H1 (cell line): Measurements from ENCODE around the gene LRRC55. TPM values are rescaled to one million over a fixed set of nuclear protein-coding genes. Genes with fewer than 3 reads are reported as not detected.

Experiments used
- CTCF ChIA-PET: fragments of 300-600 bp; sonication (Branson Sonifier 250); formaldehyde crosslinking; loops from one replicate; lab custom pipeline; 2021; ENCODE audit not compliant: partially characterized antibody; lab: Charles Lee
- POLR2A ChIA-PET: fragments of 300-600 bp; sonication (Branson Sonifier 250); formaldehyde crosslinking; loops from one replicate; lab custom pipeline; 2021; ENCODE audit warnings: inconsistent platforms; ENCODE audit not compliant: partially characterized antibody; lab: Charles Lee
- DNase-seq, 2 experiments: peaks; one replicate each; pipeline versions ENCODE4 v3.0.0 to v3.0.0-alpha.2; 2010 to 2022; ENCODE audit warnings: low spot score in 2 of 2, low read depth in 1 of 2, mixed read lengths in 1 of 2
- FAIRE-seq: peaks from 2 replicates; lab custom pipeline; 2011; peaks lifted over from hg19 to GRCh38; lab: Jason Lieb, UNC
- H2AFZ ChIP-seq: 2 replicates; pipeline ENCODE4 v1.8.1; 2012; ENCODE audit warnings: low read length, inconsistent platforms
- H2AK5ac ChIP-seq: 2 replicates; pipeline ENCODE4 v1.6.1; 2013; ENCODE audit warnings: low read depth, low read length
- H2BK120ac ChIP-seq: replicated peaks from 2 replicates; pipeline ENCODE3; 2013; ENCODE audit warnings: low read depth, low read length, inconsistent platforms
- H2BK12ac ChIP-seq: 2 replicates; pipeline ENCODE4 v1.6.1; 2013; ENCODE audit warnings: low read depth, low read length
- H2BK15ac ChIP-seq: 2 replicates; pipeline ENCODE4 v1.6.1; 2013; ENCODE audit warnings: low read length
- H2BK20ac ChIP-seq: 2 replicates; pipeline ENCODE4 v1.6.1; 2013; ENCODE audit warnings: low read length
- H2BK5ac ChIP-seq: 2 replicates; pipeline ENCODE4 v1.6.1; 2013; ENCODE audit warnings: low read depth, low read length
- H3K14ac ChIP-seq: 2 replicates; pipeline ENCODE4 v1.6.1; 2013; ENCODE audit warnings: inconsistent platforms; ENCODE audit not compliant: insufficient read length
- H3K18ac ChIP-seq: 2 replicates; pipeline ENCODE4 v1.6.1; 2013; ENCODE audit warnings: low read length; ENCODE audit errors: extremely low read depth
- H3K23ac ChIP-seq: 2 replicates; pipeline ENCODE4 v1.6.1; 2013; ENCODE audit warnings: inconsistent platforms; ENCODE audit not compliant: insufficient read length
- H3K23me2 ChIP-seq: 2 replicates; pipeline ENCODE4 v1.6.1; 2013; ENCODE audit warnings: low read depth, low read length
- H3K27ac ChIP-seq: 2 replicates; pipeline ENCODE4 v1.6.1; 2011; ENCODE audit warnings: low read depth, low read length, inconsistent platforms
- H3K27me3 ChIP-seq, 4 experiments: replicated peaks in 1 of 4; 1 replicate in 1 of 4; 2 replicates in 3 of 4; pipeline versions ENCODE4 v1.6.1 to v1.8.1; 2011 to 2013; ENCODE audit warnings: low read length in 3 of 4, mild to moderate bottlenecking in 3 of 4, inconsistent platforms in 2 of 4, mixed read lengths in 2 of 4, moderate library complexity in 1 of 4; ENCODE audit not compliant: control insufficient read depth in 3 of 4, insufficient read depth in 3 of 4; ENCODE audit errors: extremely low read depth in 1 of 4
- H3K36me3 ChIP-seq, 4 experiments: 2 replicates each; pipeline versions ENCODE4 v1.6.1 to v1.8.1; 2011 to 2013; ENCODE audit warnings: mild to moderate bottlenecking in 4 of 4, low read length in 3 of 4, moderate library complexity in 2 of 4, control low read depth in 1 of 4, inconsistent platforms in 1 of 4; ENCODE audit not compliant: insufficient read depth in 4 of 4, control insufficient read depth in 2 of 4
- H3K4ac ChIP-seq: replicated peaks from 2 replicates; pipeline ENCODE3; 2013; ENCODE audit warnings: low read length, low read depth, mixed read lengths, inconsistent platforms; ENCODE audit not compliant: insufficient read length
- H3K4me1 ChIP-seq, 4 experiments: replicated peaks in 1 of 4; 1 replicate in 1 of 4; 2 replicates in 3 of 4; pipeline versions ENCODE4 v1.6.1 to v1.8.1; 2011 to 2013; ENCODE audit warnings: low read length in 3 of 4, inconsistent platforms in 2 of 4, mixed read lengths in 1 of 4; ENCODE audit not compliant: insufficient read depth in 4 of 4, control insufficient read depth in 3 of 4
- H3K4me2 ChIP-seq, 2 experiments: 2 replicates each; pipeline versions ENCODE4 v1.6.1 to v1.8.1; 2011 to 2013; ENCODE audit warnings: low read depth in 2 of 2, low read length in 2 of 2, control low read depth in 1 of 2, inconsistent platforms in 1 of 2, mild to moderate bottlenecking in 1 of 2; ENCODE audit not compliant: insufficient read depth in 1 of 2
- H3K4me3 ChIP-seq, 4 experiments: fragments of 200-600, 300-600 bp in 1 of 4; sonication (generic), shearing (Covaris generic), sonication (Bioruptor Twin) in 1 of 4; 2 replicates each; pipeline versions ENCODE4 v1.5.1 to v1.8.1; 2011 to 2016; ENCODE audit warnings: low read length in 4 of 4, low read depth in 3 of 4, control low read depth in 2 of 4, inconsistent platforms in 2 of 4, mild to moderate bottlenecking in 2 of 4, mixed read lengths in 1 of 4, moderate library complexity in 1 of 4; ENCODE audit not compliant: insufficient read depth in 2 of 4; ENCODE audit errors: extremely low read depth in 1 of 4
- H3K56ac ChIP-seq: replicated peaks from 2 replicates; pipeline ENCODE3; 2013; ENCODE audit warnings: low read depth, mild to moderate bottlenecking, mixed read lengths, low read length, inconsistent platforms; ENCODE audit not compliant: insufficient read length
- H3K79me1 ChIP-seq: 2 replicates; pipeline ENCODE4 v1.6.1; 2013; ENCODE audit warnings: low read depth, low read length, control low read depth
- H3K79me2 ChIP-seq, 2 experiments: 2 replicates each; pipeline versions ENCODE4 v1.6.1 to v1.8.1; 2012 to 2013; ENCODE audit warnings: low read length in 2 of 2, mild to moderate bottlenecking in 2 of 2, inconsistent platforms in 1 of 2; ENCODE audit not compliant: insufficient read depth in 2 of 2, control insufficient read depth in 1 of 2
- H3K9ac ChIP-seq, 4 experiments: replicated peaks in 1 of 4; 1 replicate in 1 of 4; 2 replicates in 3 of 4; pipeline versions ENCODE4 v1.6.1 to v1.8.1; 2011 to 2013; ENCODE audit warnings: low read depth in 3 of 4, low read length in 3 of 4, control low read depth in 2 of 4, mild to moderate bottlenecking in 2 of 4, moderate library complexity in 2 of 4, inconsistent platforms in 1 of 4; ENCODE audit errors: extremely low read depth in 1 of 4
- H3K9me3 ChIP-seq, 2 experiments: 2 replicates each; pipeline versions ENCODE4 v1.6.1 to v1.8.1; 2012 to 2013; ENCODE audit warnings: mild to moderate bottlenecking in 2 of 2, moderate library complexity in 2 of 2, control low read depth in 1 of 2, inconsistent platforms in 1 of 2, low read depth in 1 of 2, low read length in 1 of 2, mixed read lengths in 1 of 2; ENCODE audit not compliant: insufficient read depth in 2 of 2
- H4K20me1 ChIP-seq, 2 experiments: replicated peaks in 1 of 2; 2 replicates each; pipeline versions ENCODE3 to v1.8.1; 2011 to 2013; ENCODE audit warnings: inconsistent platforms in 2 of 2, low read length in 2 of 2, mild to moderate bottlenecking in 1 of 2; ENCODE audit not compliant: insufficient read depth in 2 of 2, control insufficient read depth in 1 of 2
- H4K5ac ChIP-seq: 2 replicates; pipeline ENCODE4 v1.6.1; 2013; ENCODE audit warnings: low read length, low read depth, mixed read lengths, inconsistent platforms; ENCODE audit not compliant: insufficient read length
- H4K8ac ChIP-seq: 2 replicates; pipeline ENCODE4 v1.8.0; 2013; ENCODE audit warnings: mild to moderate bottlenecking, moderate library complexity, low read length, inconsistent platforms; ENCODE audit not compliant: insufficient read depth; ENCODE audit errors: extremely low read depth
- H4K91ac ChIP-seq: replicated peaks from 2 replicates; pipeline ENCODE3; 2013; ENCODE audit warnings: low read length, mixed read lengths, inconsistent platforms; ENCODE audit not compliant: insufficient read length
- GTF2F1 ChIP-seq: IDR thresholded peaks from 2 replicates; pipeline ENCODE4 v1.6.1; 2012; ENCODE audit warnings: low read depth, low read length, improper control_type of control experiment, borderline replicate concordance
- KDM1A ChIP-seq: fragments of 200-600, 300-600 bp; sonication (generic); IDR thresholded peaks from 2 replicates; pipeline ENCODE4 v1.7.1; 2016; ENCODE audit warnings: mild to moderate bottlenecking, low read length, borderline replicate concordance
- PHF8 ChIP-seq: fragments of 200-600 bp; sonication (generic); conservative IDR thresholded peaks from 2 replicates; pipeline ENCODE4 v1.7.1; 2012; ENCODE audit warnings: low read depth, mild to moderate bottlenecking, inconsistent platforms, low read length, moderate library complexity
- SUZ12 ChIP-seq: fragments of 200-600 bp; sonication (generic); IDR thresholded peaks from 2 replicates; pipeline ENCODE4 v1.6.1; 2012; ENCODE audit warnings: mild to moderate bottlenecking, inconsistent platforms, low read length, moderate library complexity, mixed read lengths
- TBP ChIP-seq: IDR thresholded peaks from 2 replicates; pipeline ENCODE4 v1.6.1; 2011; ENCODE audit warnings: low read depth, low read length, improper control_type of control experiment
- TEAD4 ChIP-seq: IDR thresholded peaks from 2 replicates; pipeline ENCODE4 v1.6.1; 2012; ENCODE audit warnings: low read depth, low read length, inconsistent platforms, mixed read lengths
- WGBS, 2 experiments: shearing (Covaris generic) in 1 of 2; methylation state at CpG; one replicate each; pipeline versions ENCODE4 v1.1.6 to v1.1.7; 2013 to 2015; ENCODE audit warnings: low lambda C conversion rate in 2 of 2, mixed read lengths in 2 of 2, inconsistent platforms in 1 of 2, low coverage in 1 of 2, missing lambda C conversion rate in 1 of 2; ENCODE audit not compliant: insufficient replicate concordance in 2 of 2, insufficient coverage in 1 of 2, insufficient read length in 1 of 2; ENCODE audit errors: extremely low coverage in 1 of 2, missing lambda C conversion rate in 1 of 2; 5-methylcytosine and 5-hydroxymethylcytosine counted together
- polyA plus RNA-seq, 7 experiments: library from polyadenylated mRNA; depleted of rRNA in 3 of 7; stranded (reverse) in 5 of 7; unstranded in 2 of 7; fragments of >200 nt in 5 of 7; fragments of 200-250 nt in 2 of 7; gene quantifications; 1 replicate in 5 of 7; 2 replicates in 1 of 7; 4 replicates in 1 of 7; pipeline versions ENCODE4 v1.2.1 to v1.2.3, GENCODE V29; 2011 to 2013; ENCODE audit warnings: missing spikeins in 2 of 7, mixed read lengths in 2 of 7
- total RNA-seq: library from RNA; stranded (reverse); fragmentation: NEBNext Ultra II Directional; extraction: Animal tissue kit (Norgen Biotek cat#: 25700); gene quantifications from 2 replicates; pipeline ENCODE4 v1.2.1, GENCODE V29; 2021

The LRRC55 gene
- total and polyA plus RNA-seq, 2 of the 8 experiments (the other 6 are each of a cell fraction or from before 2014, with no cell fraction given) = 0.62 to 1.1 TPM

DNA sequence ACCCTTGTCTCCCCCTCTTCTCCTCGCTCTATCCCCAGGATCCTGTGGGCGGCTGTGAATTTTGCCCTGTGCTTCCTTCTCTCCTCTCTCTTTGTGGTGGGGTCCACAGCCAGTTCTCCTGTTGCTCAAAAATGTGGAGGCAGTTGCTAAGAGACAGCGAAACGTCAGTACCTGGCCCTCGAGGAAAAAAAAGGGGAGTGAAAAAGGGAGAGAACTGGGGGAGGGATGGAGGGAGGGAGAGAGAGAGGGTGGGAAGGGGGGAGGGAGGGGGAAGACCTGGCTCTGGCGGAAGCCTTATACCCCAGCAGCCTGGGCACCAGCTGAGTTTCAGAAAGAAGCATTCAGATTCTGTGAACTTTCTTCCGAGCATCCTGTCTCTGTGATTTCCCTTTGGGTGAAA lies 2.1 kb upstream of the LRRC55 start:
- peak overlapping the region; percentile 43 to 77 (median 62) for H3K4me3 ChIP-seq
- no peak overlapping the region; a peak in 1 of 7 replicates for H3K9ac ChIP-seq
- H2BK20ac ChIP-seq = peak overlapping the region; percentile 48; the same call in 1 of the 2 replicates
- H2AFZ ChIP-seq = no peak overlapping the region
- WGBS, 2 experiments = 11% methylated on average over 4 of the region's 7 CpGs; no CpG with 5 or more reads in 1 of the 2 experiments
- H3K27me3 ChIP-seq = peaks cover 3 to 27% (median 23%) of the 10 kb centered on the region in 4 experiments
- no peak overlapping the region for H2BK5ac ChIP-seq
- CTCF ChIA-PET = interaction anchor here (0.9 to 1.8 kb wide), 2 partner anchors 12 to 69 kb away, joined by 3 to 8 read pairs; no protein-coding TSS in a partner anchor
- peaks cover 9% of the 10 kb centered on the region for H3K23me2 ChIP-seq
- peak overlapping the region; percentile 68; the same call in 1 of the 2 replicates for H2BK12ac ChIP-seq
- no peak overlapping the region for H3K23ac ChIP-seq
- peak overlapping the region; percentile 25 for H3K4ac ChIP-seq
- H4K8ac ChIP-seq = no peak overlapping the region; the same call in 1 of the 2 replicates
- no peaks in the 10 kb centered on the region for H3K79me1 ChIP-seq
- H3K56ac ChIP-seq = no peak overlapping the region
- H4K5ac ChIP-seq = no peak overlapping the region
- no peaks in the 10 kb centered on the region for H4K20me1 ChIP-seq
- H3K18ac ChIP-seq = peak overlapping the region; percentile 15; the same call in 1 of the 2 replicates
- H3K36me3 ChIP-seq = no peaks in the 10 kb centered on the region
- H2AK5ac ChIP-seq = no peak overlapping the region
- H4K91ac ChIP-seq = peak overlapping the region; percentile 13
- peak overlapping the region; percentile 79 to 95 for H3K4me2 ChIP-seq
- FAIRE-seq (no peak), DNase-seq (no peak)
- peaks cover 0 to 6% (median 3%) of the 10 kb centered on the region in 4 experiments; a peak in 5 of 7 replicates for H3K4me1 ChIP-seq
- no peak overlapping the region for H3K27ac ChIP-seq
- peak overlapping the region; percentile 88; the same call in 1 of the 2 replicates for H2BK15ac ChIP-seq
- no peaks in the 10 kb centered on the region for H3K9me3 ChIP-seq
- H3K14ac ChIP-seq = no peak overlapping the region
- H2BK120ac ChIP-seq = no peak overlapping the region
- POLR2A ChIA-PET = interaction anchor here (0.7 kb wide), 1 partner anchor 48 kb away, joined by 3 read pairs; no protein-coding TSS in a partner anchor
- H3K79me2 ChIP-seq = no peaks in the 10 kb centered on the region
- TF ChIP-seq GTF2F1 (no peak), TBP (no peak), PHF8 (no peak), TEAD4 (no peak), KDM1A (0 out of 2 replicates have a peak, but pooled peaks have one; percentile 38), SUZ12 (0 out of 2 replicates have a peak, but pooled peaks have one; percentile 48)
